Panc1 (cell line): ENCODE results near the gene PINLYP. TPM values are rescaled to one million over a fixed set of nuclear protein-coding genes. Genes with fewer than 3 reads are reported as not detected.

Source experiments
- ATAC-seq: fragments of 200-7000 bp; cut with Tn5 transposase; 2 replicates; pipeline ENCODE4 v1.9.1; 2020; ENCODE audit warnings: mild to moderate bottlenecking, moderate library complexity
- BruUV-seq: library from RNA; stranded (reverse); fragments of 400-500 nt; replicated peaks from 2 replicates; lab custom pipeline; 2021; lab: Mats Ljungman, UMichigan
- CTCF ChIA-PET: fragments of 300-600 bp; sonication (Branson Sonifier 250); formaldehyde crosslinking; loops from one replicate; lab custom pipeline; 2022; ENCODE audit warnings: antibody characterized with exemption; lab: Charles Lee
- POLR2A ChIA-PET: fragments of 300-600 bp; sonication (Branson Sonifier 250); formaldehyde crosslinking; loops from one replicate; lab custom pipeline; 2022; ENCODE audit warnings: antibody characterized with exemption; lab: Charles Lee
- DNase-seq: peaks from one replicate; pipeline ENCODE4 v3.0.0-alpha.2; 2010; ENCODE audit warnings: low read depth, low spot score
- H3K27ac ChIP-seq: 2 replicates; pipeline ENCODE4 v1.5.1; 2011; ENCODE audit warnings: mild to moderate bottlenecking, low read length, inconsistent platforms
- H3K27me3 ChIP-seq: fragments of 200-500 bp; sonication (Bioruptor generic); 2 replicates; pipeline ENCODE4 v1.6.0; 2014; ENCODE audit warnings: low read length, inconsistent platforms; ENCODE audit not compliant: control insufficient read depth, insufficient read depth
- H3K36me3 ChIP-seq: fragments of 200-500 bp; sonication (Bioruptor generic); 2 replicates; pipeline ENCODE4 v1.5.1; 2014; ENCODE audit warnings: inconsistent platforms, mild to moderate bottlenecking, low read length, moderate library complexity; ENCODE audit not compliant: control insufficient read depth, insufficient read depth
- H3K4me1 ChIP-seq: 2 replicates; pipeline ENCODE4 v1.5.1; 2011; ENCODE audit warnings: inconsistent platforms, mild to moderate bottlenecking, low read length, moderate library complexity; ENCODE audit not compliant: control insufficient read depth, insufficient read depth
- H3K4me3 ChIP-seq, 2 experiments: 2 replicates each; pipeline ENCODE4 v1.5.1; 2011 to 2012; ENCODE audit warnings: low read depth in 2 of 2, low read length in 2 of 2, mild to moderate bottlenecking in 2 of 2, inconsistent platforms in 1 of 2, moderate library complexity in 1 of 2
- H3K9me3 ChIP-seq: fragments of 200-500 bp; sonication (Bioruptor generic); 2 replicates; pipeline ENCODE4 v1.5.1; 2014; ENCODE audit warnings: low read depth, mild to moderate bottlenecking, inconsistent platforms, low read length, moderate library complexity; ENCODE audit not compliant: control insufficient read depth, insufficient read depth
- POLR2AphosphoS5 ChIP-seq: IDR thresholded peaks from 2 replicates; pipeline ENCODE4 v1.6.1; 2012; ENCODE audit warnings: mild to moderate bottlenecking, low read depth, low read length, moderate library complexity
- SIN3A ChIP-seq: IDR thresholded peaks from 2 replicates; pipeline ENCODE4 v1.6.1; 2012; ENCODE audit warnings: low read depth, mild to moderate bottlenecking, low read length, moderate library complexity, borderline replicate concordance; ENCODE audit not compliant: insufficient read depth
- TCF7L2 ChIP-seq: IDR thresholded peaks from 2 replicates; pipeline ENCODE4 v1.6.1; 2011; ENCODE audit warnings: mild to moderate bottlenecking, low read depth, low read length, inconsistent platforms
- in situ Hi-C: cut with HindIII; loops from 2 replicates; pipeline ENCODE4 v1.10.0; 2016; ENCODE audit warnings: low sequenced_read_pairs, low pct_unique_long_range_greater_than_20kb
- intact Hi-C: fragments of 100-400 bp; cut with micrococcal nuclease; formaldehyde crosslinking; loops from one replicate; pipeline ENCODE4 v1.10.0; 2022; ENCODE audit not compliant: unreplicated experiment
- total RNA-seq: library from RNA; stranded (reverse); gene quantifications from one replicate; pipeline ENCODE4 v1.2.1, GENCODE V29; 2021; ENCODE audit not compliant: unreplicated experiment
- TF ChIP-seq, protein P1 (sequence below): fragments of 450-650 bp; IDR thresholded peaks from 2 replicates; pipeline ENCODE4 v1.5.1; 2017; ENCODE audit warnings: mild to moderate bottlenecking
- TF ChIP-seq, protein P2 (sequence below), 2 experiments: IDR thresholded peaks; 2 replicates each; pipeline ENCODE4 v1.6.1; 2011 to 2012; ENCODE audit warnings: low read depth in 2 of 2, control low read depth in 1 of 2, low read length in 1 of 2, mild to moderate bottlenecking in 1 of 2, moderate library complexity in 1 of 2; ENCODE audit not compliant: insufficient read depth in 1 of 2

PINLYP gene
- total RNA-seq, 1 experiment from 2014 or later: 0.21 TPM

DNA sequence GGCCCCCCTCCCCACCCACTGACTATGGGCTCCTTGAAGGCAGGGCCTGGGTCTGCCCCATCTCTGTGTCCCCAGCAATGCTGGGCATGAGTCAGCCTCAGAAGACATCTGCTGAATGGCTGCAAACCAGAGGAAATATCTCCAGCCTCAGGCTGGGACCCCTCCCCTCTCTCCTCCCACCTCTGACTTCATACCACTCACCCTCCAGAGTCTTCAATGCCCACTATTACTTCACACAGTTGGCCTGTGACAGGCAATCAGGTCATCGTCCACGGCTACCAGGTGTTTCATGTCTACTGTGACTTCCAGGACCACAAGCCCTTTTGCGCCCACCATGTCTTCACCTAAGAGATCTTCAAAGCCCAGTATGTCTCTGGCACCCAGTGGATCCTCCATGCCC lies 36.2 kb downstream of the PINLYP start, which contains the start of gene SRRM5:
Gene SRRM5, plus strand, starts transcription at position 301 of the 400 bp plus-strand sequence. Its CDS starts 34 bp downstream, at position 335.
- Histone ChIP-seq H3K4me3 (no peak within 1 kb of the TSS), H3K4me1 (no peaks in the 10 kb centered on the region), H3K9me3 (no peaks in the 10 kb centered on the region), H3K27me3 (no peaks in the 10 kb centered on the region), H3K36me3 (no peaks in the 10 kb centered on the region), H3K27ac (no peak within 1 kb of the TSS)
- ATAC-seq (no peak), DNase-seq (no peak)
- no TSS peak for BruUV-seq
- TF ChIP-seq, protein P1, sequence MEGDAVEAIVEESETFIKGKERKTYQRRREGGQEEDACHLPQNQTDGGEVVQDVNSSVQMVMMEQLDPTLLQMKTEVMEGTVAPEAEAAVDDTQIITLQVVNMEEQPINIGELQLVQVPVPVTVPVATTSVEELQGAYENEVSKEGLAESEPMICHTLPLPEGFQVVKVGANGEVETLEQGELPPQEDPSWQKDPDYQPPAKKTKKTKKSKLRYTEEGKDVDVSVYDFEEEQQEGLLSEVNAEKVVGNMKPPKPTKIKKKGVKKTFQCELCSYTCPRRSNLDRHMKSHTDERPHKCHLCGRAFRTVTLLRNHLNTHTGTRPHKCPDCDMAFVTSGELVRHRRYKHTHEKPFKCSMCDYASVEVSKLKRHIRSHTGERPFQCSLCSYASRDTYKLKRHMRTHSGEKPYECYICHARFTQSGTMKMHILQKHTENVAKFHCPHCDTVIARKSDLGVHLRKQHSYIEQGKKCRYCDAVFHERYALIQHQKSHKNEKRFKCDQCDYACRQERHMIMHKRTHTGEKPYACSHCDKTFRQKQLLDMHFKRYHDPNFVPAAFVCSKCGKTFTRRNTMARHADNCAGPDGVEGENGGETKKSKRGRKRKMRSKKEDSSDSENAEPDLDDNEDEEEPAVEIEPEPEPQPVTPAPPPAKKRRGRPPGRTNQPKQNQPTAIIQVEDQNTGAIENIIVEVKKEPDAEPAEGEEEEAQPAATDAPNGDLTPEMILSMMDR: no peak
- no peak for TF ChIP-seq TCF7L2
- CTCF ChIA-PET: no interaction called here
- in situ Hi-C loops (no loop called here), intact Hi-C loops (no loop called here)
- POLR2A ChIA-PET: no interaction called here

DNA sequence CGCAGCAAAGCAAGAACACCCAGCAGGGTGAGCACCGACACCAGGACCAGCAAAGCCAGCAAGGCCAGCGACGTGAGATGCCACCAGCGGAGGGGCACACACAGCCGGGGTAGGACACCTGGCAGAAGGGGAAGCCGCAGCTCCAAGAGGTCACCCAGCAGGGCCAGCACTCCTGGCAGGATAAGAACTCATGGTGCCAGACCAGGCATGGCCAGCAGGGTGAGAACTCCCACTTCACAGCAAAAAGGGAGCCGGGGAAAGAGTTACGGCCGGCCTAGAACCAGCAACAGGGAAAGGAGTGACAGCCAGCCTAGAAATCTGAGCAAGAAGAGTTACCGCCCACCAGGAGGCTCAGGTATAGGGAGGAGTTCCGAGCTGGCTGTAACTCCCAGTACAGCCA lies 36.8 kb downstream of the PINLYP start:
- DNase-seq (no peak), ATAC-seq (no peak)
- no peak overlapping the region for H3K27ac ChIP-seq
- no peak overlapping the region for H3K4me3 ChIP-seq
- no peaks in the 10 kb centered on the region for H3K36me3 ChIP-seq
- H3K4me1 ChIP-seq: no peaks in the 10 kb centered on the region
- intact Hi-C loops: no loop called here
- CTCF ChIA-PET: no interaction called here
- in situ Hi-C loops: no loop called here
- H3K9me3 ChIP-seq: no peaks in the 10 kb centered on the region
- POLR2A ChIA-PET: no interaction called here
- no TSS peak for BruUV-seq
- no peaks in the 10 kb centered on the region for H3K27me3 ChIP-seq
- TF ChIP-seq SIN3A: no peak
- TF ChIP-seq, protein P2, sequence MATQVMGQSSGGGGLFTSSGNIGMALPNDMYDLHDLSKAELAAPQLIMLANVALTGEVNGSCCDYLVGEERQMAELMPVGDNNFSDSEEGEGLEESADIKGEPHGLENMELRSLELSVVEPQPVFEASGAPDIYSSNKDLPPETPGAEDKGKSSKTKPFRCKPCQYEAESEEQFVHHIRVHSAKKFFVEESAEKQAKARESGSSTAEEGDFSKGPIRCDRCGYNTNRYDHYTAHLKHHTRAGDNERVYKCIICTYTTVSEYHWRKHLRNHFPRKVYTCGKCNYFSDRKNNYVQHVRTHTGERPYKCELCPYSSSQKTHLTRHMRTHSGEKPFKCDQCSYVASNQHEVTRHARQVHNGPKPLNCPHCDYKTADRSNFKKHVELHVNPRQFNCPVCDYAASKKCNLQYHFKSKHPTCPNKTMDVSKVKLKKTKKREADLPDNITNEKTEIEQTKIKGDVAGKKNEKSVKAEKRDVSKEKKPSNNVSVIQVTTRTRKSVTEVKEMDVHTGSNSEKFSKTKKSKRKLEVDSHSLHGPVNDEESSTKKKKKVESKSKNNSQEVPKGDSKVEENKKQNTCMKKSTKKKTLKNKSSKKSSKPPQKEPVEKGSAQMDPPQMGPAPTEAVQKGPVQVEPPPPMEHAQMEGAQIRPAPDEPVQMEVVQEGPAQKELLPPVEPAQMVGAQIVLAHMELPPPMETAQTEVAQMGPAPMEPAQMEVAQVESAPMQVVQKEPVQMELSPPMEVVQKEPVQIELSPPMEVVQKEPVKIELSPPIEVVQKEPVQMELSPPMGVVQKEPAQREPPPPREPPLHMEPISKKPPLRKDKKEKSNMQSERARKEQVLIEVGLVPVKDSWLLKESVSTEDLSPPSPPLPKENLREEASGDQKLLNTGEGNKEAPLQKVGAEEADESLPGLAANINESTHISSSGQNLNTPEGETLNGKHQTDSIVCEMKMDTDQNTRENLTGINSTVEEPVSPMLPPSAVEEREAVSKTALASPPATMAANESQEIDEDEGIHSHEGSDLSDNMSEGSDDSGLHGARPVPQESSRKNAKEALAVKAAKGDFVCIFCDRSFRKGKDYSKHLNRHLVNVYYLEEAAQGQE (IDR thresholded peaks at IDR 0.05; ENCODE audit: insufficient read depth in 1 of 2, low read depth in 2 of 2, low read length in 1 of 2): no peak
- TF ChIP-seq POLR2AphosphoS5: no peak
- TF ChIP-seq, protein P1: no peak
- no peak for TF ChIP-seq TCF7L2
